ENCODE data around the gene TSPO2. TPM values are rescaled to one million over a fixed set of nuclear protein-coding genes. Genes with fewer than 3 reads are reported as not detected.

TSPO2 gene
- total RNA-seq, 1 donor from 2014 or later = not detected

- no peak overlapping the region for H3K9ac ChIP-seq (ENCODE audit: low read length)
- H3K4me2 ChIP-seq (ENCODE audit: low read length) = no peak overlapping the region
- TF ChIP-seq CTCF (IDR thresholded peaks at IDR 0.05; ENCODE audit: insufficient read depth, low read depth, low read length) = peak; percentile 29
- TF ChIP-seq EZH2 (IDR thresholded peaks at IDR 0.05; ENCODE audit: insufficient read depth, low read length) = no peak
- DNase-seq (ENCODE audit: low read depth) (no peak), FAIRE-seq (no peak)
- Mint-ChIP-seq H3K27ac (ENCODE audit: unreplicated experiment) (no peak overlapping the region), H3K27me3 (ENCODE audit: low read depth, unreplicated experiment) (no peaks in the 10 kb centered on the region), H3K9me3 (ENCODE audit: unreplicated experiment) (no peaks in the 10 kb centered on the region), H3K36me3 (ENCODE audit: low read depth, unreplicated experiment) (peaks cover 19% of the 10 kb centered on the region), H3K4me3 (ENCODE audit: unreplicated experiment) (no peak overlapping the region), H3K4me1 (ENCODE audit: low read depth, unreplicated experiment) (peaks cover 6% of the 10 kb centered on the region)
- no peak overlapping the region for H2AFZ ChIP-seq (ENCODE audit: low read depth, low read length)
- H3K27ac ChIP-seq (ENCODE audit: low read depth, low read length) = no peak overlapping the region
- peaks cover 12% of the 10 kb centered on the region for H3K4me1 ChIP-seq (ENCODE audit: insufficient read depth, low read length)
- no peaks in the 10 kb centered on the region for H3K27me3 ChIP-seq (ENCODE audit: insufficient read depth, low read length)
- peaks cover 3% of the 10 kb centered on the region for H3K79me2 ChIP-seq (ENCODE audit: insufficient read depth, low read length)
- peaks cover 66% of the 10 kb centered on the region for H3K36me3 ChIP-seq (ENCODE audit: insufficient read depth, low read length)
- no peak overlapping the region for H3K4me3 ChIP-seq (ENCODE audit: insufficient read depth, low read depth, low read length)
- no peaks in the 10 kb centered on the region for H3K9me3 ChIP-seq (ENCODE audit: insufficient read depth, low read depth, low read length)
- peaks cover 17% of the 10 kb centered on the region for H4K20me1 ChIP-seq (ENCODE audit: insufficient read depth, low read length)
Measured at GRCh38 chr6:41092421-41093140, 50.3 kb downstream of the TSPO2 start.

- H3K79me2 ChIP-seq (ENCODE audit: insufficient read depth, low read length) = no peaks in the 10 kb centered on the region
- no peak overlapping the region for H2AFZ ChIP-seq (ENCODE audit: low read depth, low read length)
- FAIRE-seq = no peak
- peaks cover 23% of the 10 kb centered on the region for H3K4me1 ChIP-seq (ENCODE audit: insufficient read depth, low read length)
- TF ChIP-seq EZH2 (IDR thresholded peaks at IDR 0.05; ENCODE audit: insufficient read depth, low read length) (no peak), CTCF (IDR thresholded peaks at IDR 0.05; ENCODE audit: insufficient read depth, low read depth, low read length) (no peak)
- Mint-ChIP-seq H3K36me3 (ENCODE audit: low read depth, unreplicated experiment) (peaks cover 21% of the 10 kb centered on the region), H3K4me1 (ENCODE audit: low read depth, unreplicated experiment) (peaks cover 14% of the 10 kb centered on the region), H3K9me3 (ENCODE audit: unreplicated experiment) (no peaks in the 10 kb centered on the region), H3K27ac (ENCODE audit: unreplicated experiment) (peak overlapping the region; percentile 55), H3K27me3 (ENCODE audit: low read depth, unreplicated experiment) (no peaks in the 10 kb centered on the region), H3K4me3 (ENCODE audit: unreplicated experiment) (no peak overlapping the region)
- H3K9ac ChIP-seq (ENCODE audit: low read length) = no peak overlapping the region
- H3K27me3 ChIP-seq (ENCODE audit: insufficient read depth, low read length) = no peaks in the 10 kb centered on the region
- no peak for DNase-seq (ENCODE audit: low read depth)
- H3K4me3 ChIP-seq (ENCODE audit: insufficient read depth, low read depth, low read length) = no peak overlapping the region
- H3K9me3 ChIP-seq (ENCODE audit: insufficient read depth, low read depth, low read length) = no peaks in the 10 kb centered on the region
- no peak overlapping the region for H3K27ac ChIP-seq (ENCODE audit: low read depth, low read length)
- H3K36me3 ChIP-seq (ENCODE audit: insufficient read depth, low read length) = peaks cover 66% of the 10 kb centered on the region
- no peak overlapping the region for H3K4me2 ChIP-seq (ENCODE audit: low read length)
- peaks cover 24% of the 10 kb centered on the region for H4K20me1 ChIP-seq (ENCODE audit: insufficient read depth, low read length)
Measured at GRCh38 chr6:41093729-41094128, 51.5 kb downstream of the TSPO2 start.

Other genes with a start within 250 kb of the TSPO2 start
- gene UNC5CL, start 3.2 kb upstream of the TSPO2 start, total RNA-seq = 0.27 and 0.29 TPM in 2 replicates
- gene APOBEC2, start 10.7 kb downstream of the TSPO2 start, total RNA-seq = not detected in 2 replicates
- gene OARD1, start 29.9 kb downstream of the TSPO2 start, total RNA-seq = 10.6 and 14.3 TPM in 2 replicates
- 26.7 and 27.8 TPM in 2 replicates for gene NFYA, start 30.5 kb downstream of the TSPO2 start, total RNA-seq
- gene TREML1, start 111.9 kb downstream of the TSPO2 start, total RNA-seq = not detected in 2 replicates
- not detected in 2 replicates for gene TREM2, start 120.6 kb downstream of the TSPO2 start, total RNA-seq
- gene TREML2, start 158.7 kb downstream of the TSPO2 start, total RNA-seq = not detected in 2 replicates
- gene TREML4, start 185.9 kb downstream of the TSPO2 start, total RNA-seq = not detected in 2 replicates
- gene TREM1, start 244.2 kb downstream of the TSPO2 start, total RNA-seq = 0.20 and 0.58 TPM in 2 replicates